ENCODE data around the gene TCF19. TPM values are rescaled to one million over a fixed set of nuclear protein-coding genes. Genes with fewer than 3 reads are reported as not detected.
A peak's percentile ranks its signal among the peaks of the same experiment; 100 is the strongest.
"Not testable (repeated sequence)": the region's sequence is repeated elsewhere in the genome, so short reads cannot be mapped to it uniquely, and the experiment has no call there.

The TCF19 gene
- total RNA-seq, 4 donors from 2014 or later: 18.9 to 24.2 (median 20.8) TPM

DNA sequence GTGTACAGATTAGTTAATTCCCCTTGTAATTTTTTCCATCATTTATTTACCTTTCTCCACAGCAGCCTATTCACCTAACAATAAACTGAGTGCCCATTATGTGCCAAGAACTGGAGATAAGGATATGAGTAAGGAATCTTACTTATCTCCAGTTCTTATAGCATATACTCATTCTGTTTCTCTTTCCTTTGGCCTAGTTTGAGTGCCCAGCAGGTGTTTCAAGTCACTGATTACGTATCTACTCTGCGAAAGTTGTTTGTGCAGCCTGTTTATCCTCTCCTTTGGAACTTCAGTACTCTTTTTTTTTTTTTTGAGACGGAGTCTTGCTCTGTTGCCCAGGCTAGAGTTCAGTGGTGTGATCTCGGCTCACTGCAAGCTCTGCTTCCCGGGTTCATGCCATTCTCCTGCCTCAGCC lies 29.4 kb downstream of the TCF19 start:
- intact Hi-C loops (cut with DNase I; ENCODE audit: low total_unique reads): no loop called here
- no peak overlapping the region for H3K4me3 ChIP-seq (ENCODE audit: low read depth, poor library complexity, severe bottlenecking)
- WGBS, 2 donors: 54 to 58% methylated on average over 5 of the region's 5 CpGs
- DNase-seq (ENCODE audit: low spot score in 2 of 2): no peak
- TF ChIP-seq, protein P1, sequence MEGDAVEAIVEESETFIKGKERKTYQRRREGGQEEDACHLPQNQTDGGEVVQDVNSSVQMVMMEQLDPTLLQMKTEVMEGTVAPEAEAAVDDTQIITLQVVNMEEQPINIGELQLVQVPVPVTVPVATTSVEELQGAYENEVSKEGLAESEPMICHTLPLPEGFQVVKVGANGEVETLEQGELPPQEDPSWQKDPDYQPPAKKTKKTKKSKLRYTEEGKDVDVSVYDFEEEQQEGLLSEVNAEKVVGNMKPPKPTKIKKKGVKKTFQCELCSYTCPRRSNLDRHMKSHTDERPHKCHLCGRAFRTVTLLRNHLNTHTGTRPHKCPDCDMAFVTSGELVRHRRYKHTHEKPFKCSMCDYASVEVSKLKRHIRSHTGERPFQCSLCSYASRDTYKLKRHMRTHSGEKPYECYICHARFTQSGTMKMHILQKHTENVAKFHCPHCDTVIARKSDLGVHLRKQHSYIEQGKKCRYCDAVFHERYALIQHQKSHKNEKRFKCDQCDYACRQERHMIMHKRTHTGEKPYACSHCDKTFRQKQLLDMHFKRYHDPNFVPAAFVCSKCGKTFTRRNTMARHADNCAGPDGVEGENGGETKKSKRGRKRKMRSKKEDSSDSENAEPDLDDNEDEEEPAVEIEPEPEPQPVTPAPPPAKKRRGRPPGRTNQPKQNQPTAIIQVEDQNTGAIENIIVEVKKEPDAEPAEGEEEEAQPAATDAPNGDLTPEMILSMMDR (IDR thresholded peaks at IDR 0.05): no peak
- no peak for TF ChIP-seq POLR2A (IDR thresholded peaks at IDR 0.05)

- DNase-seq (ENCODE audit: low spot score in 2 of 2); H3K4me3 ChIP-seq (ENCODE audit: low read depth, poor library complexity, severe bottlenecking); intact Hi-C loops (cut with DNase I; ENCODE audit: low total_unique reads): not testable (repeated sequence)
- 94 to 96% methylated on average over 3 of the region's 3 CpGs for WGBS, 2 donors
Observed at GRCh38 chr6:31189223-31189622, 30.8 kb downstream of the TCF19 start.

GRCh38 chr6:31190488-31190887 lies 32.1 kb downstream of the TCF19 start:
- no peak for TF ChIP-seq POLR2A (IDR thresholded peaks at IDR 0.05)
- TF ChIP-seq, protein P1 (IDR thresholded peaks at IDR 0.05): no peak
- WGBS, 2 donors: 67 to 84% methylated on average over 4 of the region's 4 CpGs
- no peak overlapping the region for H3K4me3 ChIP-seq (ENCODE audit: low read depth, poor library complexity, severe bottlenecking)
- intact Hi-C loops (cut with DNase I; ENCODE audit: low total_unique reads): loop anchor here (5.0 kb wide), 1 partner anchor 53 kb away; the partner anchor contains the start of gene PSORS1C2
- DNase-seq (ENCODE audit: low spot score in 2 of 2): no peak

DNA sequence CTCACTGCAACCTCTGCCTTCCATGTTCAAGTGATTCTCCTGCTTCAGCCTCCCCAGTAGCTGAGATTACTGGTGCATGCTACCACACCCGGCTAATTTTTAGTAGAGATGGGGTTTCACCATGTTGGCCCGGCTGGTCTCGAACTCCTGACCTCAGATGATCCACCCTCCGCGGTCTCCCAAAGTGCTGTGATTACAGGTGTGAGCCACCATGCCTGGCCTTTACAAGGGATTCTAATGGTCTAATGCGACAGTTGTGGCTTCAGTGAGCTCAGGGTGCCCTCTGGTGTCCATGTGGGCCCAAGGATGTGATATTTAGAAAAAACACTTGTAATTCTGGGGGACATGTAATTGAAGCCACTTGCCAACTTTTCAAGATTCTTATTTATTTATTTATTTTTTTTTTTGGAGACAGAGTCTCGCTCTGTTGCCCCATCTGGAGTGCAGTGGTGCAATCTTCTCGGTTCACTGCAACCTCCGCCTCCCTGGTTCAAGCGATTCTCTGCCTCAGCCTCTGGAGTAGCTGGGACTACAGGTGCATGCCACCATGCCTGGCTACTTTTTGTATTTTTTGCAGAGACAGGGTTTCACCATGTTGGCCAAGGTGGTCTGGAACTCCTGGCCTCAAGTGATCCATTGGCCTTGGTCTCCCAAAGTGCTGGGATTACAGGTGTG lies 34.2 kb downstream of the TCF19 start:
- intact Hi-C loops (cut with DNase I; ENCODE audit: low total_unique reads): loop anchor here (5.0 kb wide), 1 partner anchor 55 kb away; the partner anchor contains the start of gene PSORS1C2
- peak in 1 of 2 donors; percentile 64 for DNase-seq (ENCODE audit: low spot score in 2 of 2)
- not testable (repeated sequence) for H3K4me3 ChIP-seq (ENCODE audit: low read depth, poor library complexity, severe bottlenecking)
- 50 to 55% methylated on average over 10 of the region's 10 CpGs for WGBS, 2 donors

GRCh38 chr6:31193206-31193605 lies 34.8 kb downstream of the TCF19 start:
- intact Hi-C loops (cut with DNase I; ENCODE audit: low total_unique reads): loop anchor here (5.0 kb wide), 1 partner anchor 56 kb away; the partner anchor contains the start of gene PSORS1C2
- DNase-seq (ENCODE audit: low spot score in 2 of 2): no peak
- 68 to 77% methylated on average over 8 of the region's 8 CpGs for WGBS, 2 donors

DNA sequence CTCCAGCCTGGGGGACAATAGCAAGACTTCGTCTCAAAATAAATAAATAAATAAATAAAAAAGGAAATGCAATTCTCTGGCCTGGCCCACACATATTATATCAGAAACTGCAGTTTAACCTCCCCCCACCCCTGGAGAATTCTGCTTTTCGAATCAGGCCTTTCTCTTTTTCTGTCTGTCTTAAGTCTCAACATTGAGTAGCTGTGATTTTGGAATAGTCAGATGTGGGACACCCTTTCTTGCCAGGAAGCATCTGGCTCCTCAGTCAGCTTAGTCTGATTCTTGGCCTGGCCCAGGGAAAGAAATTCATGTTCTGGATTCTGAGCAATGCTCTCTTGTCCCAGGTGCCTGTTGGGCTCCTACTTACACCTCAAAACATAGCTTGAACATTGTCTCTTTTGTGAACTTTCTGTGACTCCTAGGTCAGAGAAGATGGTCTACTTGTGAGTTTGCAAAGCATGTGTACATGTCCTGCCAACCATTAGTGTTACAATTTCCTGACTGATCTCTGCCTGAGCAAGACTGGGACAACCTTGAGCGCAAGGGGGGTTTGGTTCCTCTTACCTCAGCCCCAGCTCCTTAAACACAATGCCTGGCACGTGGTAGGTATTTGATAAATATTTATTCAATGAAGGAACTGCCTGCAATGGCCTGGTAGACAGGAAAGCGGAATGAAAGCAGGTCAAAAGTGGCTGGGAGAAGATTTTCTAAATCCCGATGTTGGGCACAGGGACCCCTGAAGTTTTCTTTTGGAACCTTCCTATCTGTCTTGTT lies 35.9 kb downstream of the TCF19 start:
- WGBS, 2 donors: 73 to 74% methylated on average over 6 of the region's 6 CpGs
- intact Hi-C loops (cut with DNase I; ENCODE audit: low total_unique reads): loop anchor here (5.0 kb wide), 1 partner anchor 57 kb away; the partner anchor contains the start of gene PSORS1C2
- TF ChIP-seq POLR2A (IDR thresholded peaks at IDR 0.05): no peak
- TF ChIP-seq, protein P1 (IDR thresholded peaks at IDR 0.05): no peak
- no peak overlapping the region for H3K4me3 ChIP-seq (ENCODE audit: low read depth, poor library complexity, severe bottlenecking)
- DNase-seq (ENCODE audit: low spot score in 2 of 2): no peak

More at GRCh38 chr6:31193206-31193605, 34.8 kb downstream of the TCF19 start:
- TF ChIP-seq POLR2A (IDR thresholded peaks at IDR 0.05): no peak
- TF ChIP-seq, protein P1 (IDR thresholded peaks at IDR 0.05): no peak
- H3K4me3 ChIP-seq (ENCODE audit: low read depth, poor library complexity, severe bottlenecking): no peak overlapping the region

- not testable (repeated sequence) for DNase-seq (ENCODE audit: low spot score in 2 of 2)
Observed at GRCh38 chr6:31195308-31195979, 37.1 kb downstream of the TCF19 start.

GRCh38 chr6:31196251-31197022 lies 38.0 kb downstream of the TCF19 start:
- intact Hi-C loops (cut with DNase I; ENCODE audit: low total_unique reads): loop anchor here (5.0 kb wide), 1 partner anchor 171 kb away; no protein-coding TSS in a partner anchor
- 61 to 70% methylated on average over 25 of the region's 25 CpGs for WGBS, 2 donors
- not testable (repeated sequence) for DNase-seq (ENCODE audit: low spot score in 2 of 2); H3K4me3 ChIP-seq (ENCODE audit: low read depth, poor library complexity, severe bottlenecking)

More at GRCh38 chr6:31195308-31195979, 37.1 kb downstream of the TCF19 start:
- intact Hi-C loops (cut with DNase I; ENCODE audit: low total_unique reads): loop anchor here (5.0 kb wide), 1 partner anchor 172 kb away; no protein-coding TSS in a partner anchor
- not testable (repeated sequence) for H3K4me3 ChIP-seq (ENCODE audit: low read depth, poor library complexity, severe bottlenecking)
- 93 to 96% methylated on average over 26 to 33 of the region's 41 CpGs for WGBS, 2 donors

Data from lower leg skin (tissue), 4 donors.